Breast epithelium (tissue), 3 donors: Measurements from ENCODE around the gene KLHL10.

Experiments
- POLR2A ChIP-seq: fragments of 450-650 bp; IDR thresholded peaks from one replicate; pipeline ENCODE4 v1.6.1; 2016; ENCODE audit warnings: antibody characterized with exemption, mild to moderate bottlenecking, moderate library complexity
- TF ChIP-seq, protein P1 (sequence below), 3 donors: fragments of 450-650 bp; IDR thresholded peaks; one replicate each; pipeline ENCODE4 v1.5.1; 2016 to 2017; ENCODE audit warnings: antibody characterized with exemption in 3 of 3, mild to moderate bottlenecking in 3 of 3, moderate library complexity in 3 of 3

- TF ChIP-seq, protein P1, sequence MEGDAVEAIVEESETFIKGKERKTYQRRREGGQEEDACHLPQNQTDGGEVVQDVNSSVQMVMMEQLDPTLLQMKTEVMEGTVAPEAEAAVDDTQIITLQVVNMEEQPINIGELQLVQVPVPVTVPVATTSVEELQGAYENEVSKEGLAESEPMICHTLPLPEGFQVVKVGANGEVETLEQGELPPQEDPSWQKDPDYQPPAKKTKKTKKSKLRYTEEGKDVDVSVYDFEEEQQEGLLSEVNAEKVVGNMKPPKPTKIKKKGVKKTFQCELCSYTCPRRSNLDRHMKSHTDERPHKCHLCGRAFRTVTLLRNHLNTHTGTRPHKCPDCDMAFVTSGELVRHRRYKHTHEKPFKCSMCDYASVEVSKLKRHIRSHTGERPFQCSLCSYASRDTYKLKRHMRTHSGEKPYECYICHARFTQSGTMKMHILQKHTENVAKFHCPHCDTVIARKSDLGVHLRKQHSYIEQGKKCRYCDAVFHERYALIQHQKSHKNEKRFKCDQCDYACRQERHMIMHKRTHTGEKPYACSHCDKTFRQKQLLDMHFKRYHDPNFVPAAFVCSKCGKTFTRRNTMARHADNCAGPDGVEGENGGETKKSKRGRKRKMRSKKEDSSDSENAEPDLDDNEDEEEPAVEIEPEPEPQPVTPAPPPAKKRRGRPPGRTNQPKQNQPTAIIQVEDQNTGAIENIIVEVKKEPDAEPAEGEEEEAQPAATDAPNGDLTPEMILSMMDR (IDR thresholded peaks at IDR 0.05), result no peak
- TF ChIP-seq POLR2A, result no peak
These were observed 43.1 kb upstream of the KLHL10 start for GRCh38 chr17:41794540-41794975.
